SK-MEL-5 (cell line): ENCODE data around the gene THRA. TPM values are rescaled to one million over a fixed set of nuclear protein-coding genes. Genes with fewer than 3 reads are reported as not detected.

Experiments
- DNase-seq: peaks from one replicate; pipeline ENCODE4 v3.0.0-alpha.2; 2016; ENCODE audit warnings: low read depth, low spot score
- in situ Hi-C: cut with HindIII; loops from 2 replicates; pipeline ENCODE4 v1.10.0; 2016; ENCODE audit warnings: low sequenced_read_pairs, high pct_unique_total_duplicates, low pct_unique_long_range_greater_than_20kb
- polyA plus RNA-seq, 2 experiments: library from polyadenylated mRNA; depleted of rRNA; stranded (reverse); fragments of >200 nt; gene quantifications; 2 replicates each; pipeline ENCODE4 v1.2.3, GENCODE V29; 2015
- total RNA-seq: library from RNA; depleted of rRNA; stranded (reverse); fragments of >200 nt; shearing (Covaris generic); gene quantifications from 2 replicates; pipeline ENCODE4 v1.2.3, GENCODE V29; 2014; rRNA removed

The THRA gene, protein sequence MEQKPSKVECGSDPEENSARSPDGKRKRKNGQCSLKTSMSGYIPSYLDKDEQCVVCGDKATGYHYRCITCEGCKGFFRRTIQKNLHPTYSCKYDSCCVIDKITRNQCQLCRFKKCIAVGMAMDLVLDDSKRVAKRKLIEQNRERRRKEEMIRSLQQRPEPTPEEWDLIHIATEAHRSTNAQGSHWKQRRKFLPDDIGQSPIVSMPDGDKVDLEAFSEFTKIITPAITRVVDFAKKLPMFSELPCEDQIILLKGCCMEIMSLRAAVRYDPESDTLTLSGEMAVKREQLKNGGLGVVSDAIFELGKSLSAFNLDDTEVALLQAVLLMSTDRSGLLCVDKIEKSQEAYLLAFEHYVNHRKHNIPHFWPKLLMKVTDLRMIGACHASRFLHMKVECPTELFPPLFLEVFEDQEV
- 14.3 and 15.9 TPM in 2 replicates for total RNA-seq
- polyA plus RNA-seq (2015; cell fraction: cytosol; rRNA removed), result 19.3 and 27.3 TPM in 2 replicates
- polyA plus RNA-seq (2015; cell fraction: nucleus; rRNA removed), result 8.4 and 14.7 TPM in 2 replicates

GRCh38 chr17:40062329-40063186 lies at the start of gene THRA:
THRA (plus strand) TSS chr17:40062965; CDS start chr17:40074489, 11,524 bp downstream.
- DNase-seq, result peak; percentile 57
- in situ Hi-C loops, result loop anchor here (25.0 kb wide), 1 partner anchor 350 kb away; the partner anchor contains the start of gene TOP2A

GRCh38 chr17:40014375-40014980 lies 48.3 kb upstream of the THRA start:
- in situ Hi-C loops, result no loop called here
- DNase-seq, result no peak

DNA sequence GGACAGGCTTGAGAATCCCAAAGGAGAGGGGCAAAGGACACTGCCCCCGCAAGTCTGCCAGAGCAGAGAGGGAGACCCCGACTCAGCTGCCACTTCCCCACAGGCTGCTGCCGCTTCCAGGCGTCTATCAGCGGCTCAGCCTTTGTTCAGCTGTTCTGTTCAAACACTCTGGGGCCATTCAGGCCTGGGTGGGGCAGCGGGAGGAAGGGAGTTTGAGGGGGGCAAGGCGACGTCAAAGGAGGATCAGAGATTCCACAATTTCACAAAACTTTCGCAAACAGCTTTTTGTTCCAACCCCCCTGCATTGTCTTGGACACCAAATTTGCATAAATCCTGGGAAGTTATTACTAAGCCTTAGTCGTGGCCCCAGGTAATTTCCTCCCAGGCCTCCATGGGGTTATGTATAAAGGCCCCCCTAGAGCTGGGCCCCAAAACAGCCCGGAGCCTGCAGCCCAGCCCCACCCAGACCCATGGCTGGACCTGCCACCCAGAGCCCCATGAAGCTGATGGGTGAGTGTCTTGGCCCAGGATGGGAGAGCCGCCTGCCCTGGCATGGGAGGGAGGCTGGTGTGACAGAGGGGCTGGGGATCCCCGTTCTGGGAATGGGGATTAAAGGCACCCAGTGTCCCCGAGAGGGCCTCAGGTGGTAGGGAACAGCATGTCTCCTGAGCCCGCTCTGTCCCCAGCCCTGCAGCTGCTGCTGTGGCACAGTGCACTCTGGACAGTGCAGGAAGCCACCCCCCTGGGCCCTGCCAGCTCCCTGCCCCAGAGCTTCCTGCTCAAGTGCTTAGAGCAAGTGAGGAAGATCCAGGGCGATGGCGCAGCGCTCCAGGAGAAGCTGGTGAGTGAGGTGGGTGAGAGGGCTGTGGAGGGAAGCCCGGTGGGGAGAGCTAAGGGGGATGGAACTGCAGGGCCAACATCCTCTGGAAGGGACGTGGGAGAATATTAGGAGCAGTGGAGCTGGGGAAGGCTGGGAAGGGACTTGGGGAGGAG lies 47.5 kb upstream of the THRA start, which contains the start of gene CSF3:
Gene CSF3 (plus strand): TSS at position 436 of the 993 bp plus-strand sequence. CDS start 35 bp downstream, at position 471.
- DNase-seq, result no peak
- in situ Hi-C loops, result no loop called here

- in situ Hi-C loops, result no loop called here
- no peak for DNase-seq
Measured at GRCh38 chr17:40015998-40016985, 46.5 kb upstream of the THRA start.

GRCh38 chr17:40017422-40018080 lies 45.2 kb upstream of the THRA start:
- DNase-seq, result no peak
- in situ Hi-C loops, result no loop called here

- in situ Hi-C loops, result no loop called here
- no peak for DNase-seq
Measured at GRCh38 chr17:40018211-40019121, 44.3 kb upstream of the THRA start.

DNA sequence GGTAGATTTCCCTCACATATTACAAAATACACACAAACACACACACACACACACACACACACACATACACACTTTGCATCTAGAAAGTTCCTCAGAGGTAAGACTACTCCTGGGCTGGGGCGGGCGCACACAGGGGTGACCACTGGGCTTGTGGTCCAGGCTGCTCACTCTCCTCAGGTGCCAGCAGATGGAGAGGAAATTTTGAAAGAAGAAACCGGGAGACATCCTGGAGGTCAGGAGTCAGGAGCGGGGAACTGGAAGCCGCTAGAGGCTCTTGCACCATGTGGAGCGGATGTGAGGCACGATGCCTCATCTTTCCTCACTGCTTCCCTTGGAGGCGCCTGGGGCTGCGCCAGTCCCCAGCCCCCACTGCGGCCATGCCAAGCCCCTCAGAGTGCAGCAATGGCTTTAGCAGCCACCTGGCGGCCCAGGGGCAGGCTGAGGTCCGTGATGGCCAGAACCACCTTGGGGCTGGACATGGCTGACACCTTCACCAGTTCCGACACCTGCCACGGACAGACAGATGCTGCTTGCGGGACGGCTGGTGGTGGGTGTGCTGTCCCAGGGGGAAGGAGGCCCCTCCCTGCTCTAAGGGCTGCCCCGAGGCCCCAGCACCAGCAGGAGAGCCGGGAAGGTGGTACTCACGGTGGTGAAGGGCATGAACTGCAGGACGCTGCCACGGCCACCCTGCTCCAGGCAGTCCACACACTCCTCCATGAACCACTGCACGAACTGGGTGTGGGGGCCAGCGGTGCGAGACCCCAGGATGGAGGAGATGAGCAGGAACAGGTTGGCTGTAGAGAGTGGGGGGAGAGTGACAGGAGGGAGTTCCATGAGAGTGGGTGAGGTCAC lies 43.4 kb upstream of the THRA start:
- in situ Hi-C loops, result no loop called here
- no peak for DNase-seq

GRCh38 chr17:40020146-40020545 lies 42.6 kb upstream of the THRA start:
- in situ Hi-C loops, result no loop called here
- no peak for DNase-seq

DNA sequence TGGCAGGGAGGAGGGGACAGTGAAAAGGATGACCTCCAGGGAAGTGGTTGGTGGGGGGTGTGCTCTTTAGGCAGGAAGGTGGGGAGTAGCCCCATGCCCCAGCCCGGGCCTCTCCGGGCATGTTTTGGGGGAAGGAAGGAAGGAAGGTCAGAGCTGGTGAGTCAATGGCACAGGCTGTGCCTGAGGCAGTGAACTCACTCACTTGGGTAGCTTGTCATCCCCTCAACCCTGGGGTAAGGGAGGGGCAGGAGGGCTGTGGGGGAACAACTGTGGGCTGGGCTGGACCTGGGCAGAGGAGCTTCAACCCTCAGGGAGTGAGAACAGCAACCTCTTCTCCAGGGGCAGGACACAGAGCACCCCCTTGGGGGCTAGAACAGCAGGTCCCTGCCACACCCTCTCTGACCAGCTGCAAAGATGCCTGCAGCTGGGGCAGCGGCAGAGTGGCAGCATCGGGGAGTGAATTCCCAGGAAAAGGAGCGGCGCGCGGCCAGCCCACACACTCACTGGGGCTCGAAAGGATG lies 41.3 kb upstream of the THRA start:
- DNase-seq, result peak; percentile 55
- in situ Hi-C loops, result no loop called here

DNA sequence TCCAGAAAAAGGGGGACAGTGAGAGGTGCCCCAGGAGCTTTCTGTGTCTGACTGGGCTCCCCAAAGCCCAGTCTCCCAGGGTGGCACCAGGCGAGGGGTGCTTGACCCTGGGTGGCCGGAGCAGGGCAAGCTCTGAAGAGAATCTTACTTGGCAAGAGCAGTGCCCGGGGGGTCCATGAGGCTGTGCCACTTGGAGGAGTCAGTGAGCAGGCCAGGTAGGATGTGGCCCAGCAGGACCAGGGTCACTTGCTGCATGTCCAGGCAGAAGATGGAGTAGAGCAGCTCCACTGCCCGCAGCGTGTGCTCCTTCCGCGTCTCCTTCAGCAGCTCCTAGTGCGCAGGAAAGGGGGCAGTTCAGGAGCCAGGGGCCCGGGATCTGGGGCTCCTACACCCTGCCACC lies 40.3 kb upstream of the THRA start:
- in situ Hi-C loops, result no loop called here
- no peak for DNase-seq

DNA sequence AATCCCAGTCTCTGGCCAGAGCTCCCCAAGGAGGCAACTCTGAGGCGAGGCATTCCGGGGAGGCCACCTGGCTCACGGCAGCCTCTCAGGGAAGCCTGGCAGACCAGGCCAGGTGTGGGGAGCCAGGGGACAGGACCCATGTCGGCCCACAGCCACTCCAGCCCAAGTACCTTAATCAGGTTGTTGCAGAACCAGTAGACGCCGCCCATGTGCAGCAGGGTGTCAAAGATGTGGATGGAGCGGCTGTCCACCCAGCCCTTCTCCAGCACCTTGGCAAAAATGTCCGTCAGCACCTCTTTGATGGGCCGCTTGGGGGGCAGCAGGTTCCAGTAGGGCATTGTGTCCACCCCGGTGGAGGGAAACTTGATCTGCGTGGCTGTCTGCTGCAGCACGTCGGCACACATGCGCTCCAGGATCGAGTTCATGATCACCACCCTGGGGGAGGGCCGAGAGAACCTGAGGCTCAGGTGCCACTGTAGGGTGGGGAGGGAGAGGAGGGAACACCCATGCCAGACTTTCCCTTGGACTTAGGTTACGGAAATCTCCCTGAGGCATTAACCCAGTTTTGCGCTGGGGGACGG lies 39.7 kb upstream of the THRA start:
- DNase-seq, result no peak
- in situ Hi-C loops, result no loop called here

DNA sequence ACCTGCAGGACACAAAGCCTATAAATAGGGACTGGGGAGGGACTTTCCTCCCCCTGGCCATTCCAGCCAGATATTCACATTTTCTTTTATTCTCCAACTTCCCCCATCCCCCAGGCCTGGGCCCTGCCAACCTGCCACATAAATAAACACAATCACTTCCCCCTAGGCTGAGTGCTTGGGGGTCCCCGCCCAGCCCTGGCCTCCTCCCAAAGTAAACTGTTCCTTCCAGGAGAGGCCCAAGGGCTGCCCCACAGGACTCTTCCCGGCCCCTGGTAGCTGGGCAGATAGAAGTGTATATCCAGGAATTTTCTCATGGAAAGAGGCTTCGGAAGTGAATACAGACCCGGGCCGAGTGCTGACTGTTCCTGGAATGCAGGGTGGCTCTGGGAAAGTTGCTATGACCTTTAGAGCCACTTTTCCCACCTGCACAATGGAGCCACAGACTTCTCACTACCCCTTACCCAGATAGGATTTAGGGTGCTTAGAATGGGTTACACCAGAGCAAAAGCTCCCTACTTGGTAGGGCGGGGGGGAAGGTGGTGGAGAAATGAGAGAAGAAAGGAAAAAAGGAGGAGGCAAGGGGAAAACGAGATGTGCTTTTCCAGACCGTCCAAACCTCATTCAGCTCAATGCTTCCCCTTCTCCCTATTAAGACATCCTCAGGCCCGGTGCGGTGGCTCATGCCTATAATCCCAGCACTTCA lies 39.0 kb upstream of the THRA start:
- in situ Hi-C loops, result no loop called here
- DNase-seq, result no peak
